Calu3 (cell line): ENCODE data around the gene HDC. TPM values are rescaled to one million over a fixed set of nuclear protein-coding genes. Genes with fewer than 3 reads are reported as not detected.

Experiments
- BruUV-seq: library from RNA; stranded (reverse); fragments of 400-500 nt; replicated peaks from 2 replicates; lab custom pipeline; 2021; lab: Mats Ljungman, UMichigan
- CTCF ChIA-PET: fragments of 300-600 bp; sonication (Branson Sonifier 250); formaldehyde crosslinking; loops from one replicate; lab custom pipeline; 2022; ENCODE audit warnings: antibody characterized with exemption; lab: Charles Lee
- DNase-seq: peaks from one replicate; pipeline ENCODE4 v3.0.0; 2022
- H3K27ac Mint-ChIP-seq: one replicate; pipeline ENCODE4 v1.8.0; 2022; ENCODE audit warnings: mixed read lengths; ENCODE audit not compliant: unreplicated experiment
- H3K27me3 Mint-ChIP-seq: one replicate; pipeline ENCODE4 v1.8.0; 2022; ENCODE audit warnings: mixed read lengths; ENCODE audit not compliant: unreplicated experiment
- H3K36me3 Mint-ChIP-seq: one replicate; pipeline ENCODE4 v1.8.0; 2022; ENCODE audit warnings: mild to moderate bottlenecking, moderate library complexity, mixed read lengths; ENCODE audit not compliant: insufficient read depth, unreplicated experiment
- H3K4me1 Mint-ChIP-seq: one replicate; pipeline ENCODE4 v1.8.0; 2022; ENCODE audit warnings: mild to moderate bottlenecking, low read depth, mixed read lengths; ENCODE audit not compliant: unreplicated experiment
- H3K4me3 Mint-ChIP-seq: one replicate; pipeline ENCODE4 v1.8.0; 2022; ENCODE audit warnings: mild to moderate bottlenecking, low read depth, moderate library complexity, mixed read lengths; ENCODE audit not compliant: unreplicated experiment
- H3K9me3 Mint-ChIP-seq: one replicate; pipeline ENCODE4 v1.8.0; 2022; ENCODE audit warnings: low read depth, mixed read lengths; ENCODE audit not compliant: unreplicated experiment
- CTCF ChIP-seq: fragments of 200-600 bp; IDR thresholded peaks from one replicate; pipeline ENCODE4 v1.8.0; 2022; ENCODE audit warnings: antibody characterized with exemption; ENCODE audit not compliant: unreplicated experiment
- intact Hi-C: fragments of 100-400 bp; cut with micrococcal nuclease; formaldehyde crosslinking; loops from one replicate; pipeline ENCODE4 v1.10.0; 2022; ENCODE audit not compliant: unreplicated experiment
- total RNA-seq: library from RNA; stranded (reverse); gene quantifications from 2 replicates; pipeline ENCODE4 v1.2.3, GENCODE V29; 2022

HDC gene
- total RNA-seq, 1 experiment from 2014 or later: not detected

- BruUV-seq: no TSS peak
- no peak for DNase-seq
- intact Hi-C loops: no loop called here
- H3K4me3 Mint-ChIP-seq: no peak overlapping the region
- H3K36me3 Mint-ChIP-seq: no peaks in the 10 kb centered on the region
- no peaks in the 10 kb centered on the region for H3K27me3 Mint-ChIP-seq
- TF ChIP-seq CTCF: no peak
- H3K9me3 Mint-ChIP-seq: no peaks in the 10 kb centered on the region
- no peak overlapping the region for H3K27ac Mint-ChIP-seq
- CTCF ChIA-PET: no interaction called here
- peaks cover 10% of the 10 kb centered on the region for H3K4me1 Mint-ChIP-seq
Measured at GRCh38 chr15:50238255-50238654, 27.3 kb downstream of the HDC start.

GRCh38 chr15:50236433-50236832, 29.1 kb downstream of the HDC start:
- no peak for DNase-seq
- CTCF ChIA-PET: interaction anchor here (0.7 kb wide), 1 partner anchor 1065 kb away, joined by 3 read pairs; no protein-coding TSS in a partner anchor
- Mint-ChIP-seq H3K27ac (no peak overlapping the region), H3K4me3 (no peak overlapping the region), H3K4me1 (peaks cover 3% of the 10 kb centered on the region), H3K36me3 (no peaks in the 10 kb centered on the region), H3K9me3 (no peaks in the 10 kb centered on the region), H3K27me3 (no peaks in the 10 kb centered on the region)
- no TSS peak for BruUV-seq
- no peak for TF ChIP-seq CTCF
- intact Hi-C loops: no loop called here

GRCh38 chr15:50235794-50236193, 29.7 kb downstream of the HDC start:
- no peak for TF ChIP-seq CTCF
- Mint-ChIP-seq H3K4me1 (no peaks in the 10 kb centered on the region), H3K27ac (no peak overlapping the region), H3K36me3 (no peaks in the 10 kb centered on the region), H3K4me3 (no peak overlapping the region), H3K9me3 (no peaks in the 10 kb centered on the region), H3K27me3 (no peaks in the 10 kb centered on the region)
- no TSS peak for BruUV-seq
- CTCF ChIA-PET: interaction anchor here (0.7 kb wide), 1 partner anchor 1064 kb away, joined by 3 read pairs; no protein-coding TSS in a partner anchor
- DNase-seq: no peak
- intact Hi-C loops: no loop called here

- CTCF ChIA-PET: interaction anchor here (0.7 kb wide), 1 partner anchor 425 kb away, joined by 4 read pairs; no protein-coding TSS in a partner anchor
- DNase-seq: no peak
- BruUV-seq: no TSS peak
- intact Hi-C loops: no loop called here
- no peaks in the 10 kb centered on the region for H3K4me1 Mint-ChIP-seq
- H3K36me3 Mint-ChIP-seq: no peaks in the 10 kb centered on the region
- H3K4me3 Mint-ChIP-seq: no peak overlapping the region
- no peaks in the 10 kb centered on the region for H3K9me3 Mint-ChIP-seq
- no peak for TF ChIP-seq CTCF
- no peaks in the 10 kb centered on the region for H3K27me3 Mint-ChIP-seq
- no peak overlapping the region for H3K27ac Mint-ChIP-seq
Measured at GRCh38 chr15:50234764-50235163, 30.8 kb downstream of the HDC start.
